Measurements from ENCODE around the gene TBL1XR1. TPM values are rescaled to one million over a fixed set of nuclear protein-coding genes. Genes with fewer than 3 reads are reported as not detected.
"Not testable (repeated sequence)": the region's sequence is repeated elsewhere in the genome, so short reads cannot be mapped to it uniquely, and the experiment has no call there.

The TBL1XR1 gene
- total RNA-seq, 1 donor from 2014 or later, result 155 TPM

GRCh38 chr3:177185035-177185574 lies 12.2 kb downstream of the TBL1XR1 start:
- Mint-ChIP-seq H3K9me3 (no peaks in the 10 kb centered on the region), H3K36me3 (peaks cover 36% of the 10 kb centered on the region), H3K27ac (no peak overlapping the region), H3K27me3 (no peaks in the 10 kb centered on the region), H3K4me3 (no peak overlapping the region), H3K4me1 (ENCODE audit: unreplicated experiment) (peaks cover 17% of the 10 kb centered on the region)
- no peak for DNase-seq (ENCODE audit: extremely low spot score, unreplicated experiment)
- TF ChIP-seq, protein P1, sequence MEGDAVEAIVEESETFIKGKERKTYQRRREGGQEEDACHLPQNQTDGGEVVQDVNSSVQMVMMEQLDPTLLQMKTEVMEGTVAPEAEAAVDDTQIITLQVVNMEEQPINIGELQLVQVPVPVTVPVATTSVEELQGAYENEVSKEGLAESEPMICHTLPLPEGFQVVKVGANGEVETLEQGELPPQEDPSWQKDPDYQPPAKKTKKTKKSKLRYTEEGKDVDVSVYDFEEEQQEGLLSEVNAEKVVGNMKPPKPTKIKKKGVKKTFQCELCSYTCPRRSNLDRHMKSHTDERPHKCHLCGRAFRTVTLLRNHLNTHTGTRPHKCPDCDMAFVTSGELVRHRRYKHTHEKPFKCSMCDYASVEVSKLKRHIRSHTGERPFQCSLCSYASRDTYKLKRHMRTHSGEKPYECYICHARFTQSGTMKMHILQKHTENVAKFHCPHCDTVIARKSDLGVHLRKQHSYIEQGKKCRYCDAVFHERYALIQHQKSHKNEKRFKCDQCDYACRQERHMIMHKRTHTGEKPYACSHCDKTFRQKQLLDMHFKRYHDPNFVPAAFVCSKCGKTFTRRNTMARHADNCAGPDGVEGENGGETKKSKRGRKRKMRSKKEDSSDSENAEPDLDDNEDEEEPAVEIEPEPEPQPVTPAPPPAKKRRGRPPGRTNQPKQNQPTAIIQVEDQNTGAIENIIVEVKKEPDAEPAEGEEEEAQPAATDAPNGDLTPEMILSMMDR (conservative IDR thresholded peaks at IDR 0.05), result no peak

DNA sequence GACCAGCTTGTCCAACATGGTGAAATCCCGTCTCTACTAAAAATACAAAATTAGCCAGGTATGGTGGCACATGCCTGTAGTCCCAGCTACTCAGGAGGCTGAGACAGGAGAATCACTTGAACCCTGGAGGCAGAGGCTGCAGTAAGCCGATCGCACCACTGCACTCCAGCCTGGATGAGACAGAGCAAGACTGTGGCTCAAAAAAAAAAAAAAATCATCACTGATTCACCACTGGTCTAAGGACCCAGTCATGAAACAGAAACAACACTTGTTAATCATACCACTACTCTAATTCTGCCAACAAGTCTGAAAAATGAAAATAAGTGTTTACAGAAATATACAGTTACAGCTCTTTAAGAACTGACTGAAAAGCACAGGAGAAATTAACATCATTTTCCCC lies 12.7 kb downstream of the TBL1XR1 start:
- peaks cover 19% of the 10 kb centered on the region for H3K4me1 Mint-ChIP-seq (ENCODE audit: unreplicated experiment)
- H3K27ac Mint-ChIP-seq; H3K4me3 Mint-ChIP-seq; H3K27me3 Mint-ChIP-seq; H3K9me3 Mint-ChIP-seq; DNase-seq (ENCODE audit: extremely low spot score, unreplicated experiment): not testable (repeated sequence)
- peaks cover 39% of the 10 kb centered on the region for H3K36me3 Mint-ChIP-seq

- Mint-ChIP-seq H3K9me3 (peaks cover 4% of the 10 kb centered on the region), H3K27me3 (no peaks in the 10 kb centered on the region), H3K36me3 (peaks cover 45% of the 10 kb centered on the region), H3K4me3 (no peak overlapping the region), H3K4me1 (ENCODE audit: unreplicated experiment) (peaks cover 29% of the 10 kb centered on the region), H3K27ac (no peak overlapping the region)
- TF ChIP-seq, protein P1 (conservative IDR thresholded peaks at IDR 0.05), result no peak
- no peak for DNase-seq (ENCODE audit: extremely low spot score, unreplicated experiment)
These were observed 14.9 kb downstream of the TBL1XR1 start for GRCh38 chr3:177182352-177182751.

GRCh38 chr3:177181418-177181817 lies 15.9 kb downstream of the TBL1XR1 start:
- TF ChIP-seq, protein P1 (conservative IDR thresholded peaks at IDR 0.05), result no peak
- Mint-ChIP-seq H3K4me3 (no peak overlapping the region), H3K27me3 (no peaks in the 10 kb centered on the region), H3K4me1 (ENCODE audit: unreplicated experiment) (peaks cover 27% of the 10 kb centered on the region), H3K27ac (no peak overlapping the region), H3K9me3 (peaks cover 4% of the 10 kb centered on the region), H3K36me3 (peaks cover 42% of the 10 kb centered on the region)
- no peak for DNase-seq (ENCODE audit: extremely low spot score, unreplicated experiment)

GRCh38 chr3:177180506-177180905 lies 16.8 kb downstream of the TBL1XR1 start:
- DNase-seq (ENCODE audit: extremely low spot score, unreplicated experiment), result no peak
- peaks cover 21% of the 10 kb centered on the region for H3K4me1 Mint-ChIP-seq (ENCODE audit: unreplicated experiment)
- no peak overlapping the region for H3K4me3 Mint-ChIP-seq
- H3K36me3 Mint-ChIP-seq, result peaks cover 37% of the 10 kb centered on the region
- H3K27me3 Mint-ChIP-seq, result no peaks in the 10 kb centered on the region
- peaks cover 4% of the 10 kb centered on the region for H3K9me3 Mint-ChIP-seq
- no peak overlapping the region for H3K27ac Mint-ChIP-seq
- TF ChIP-seq, protein P1 (conservative IDR thresholded peaks at IDR 0.05), result no peak

- Mint-ChIP-seq H3K9me3 (peaks cover 4% of the 10 kb centered on the region), H3K36me3 (peaks cover 37% of the 10 kb centered on the region), H3K27me3 (no peaks in the 10 kb centered on the region), H3K27ac (no peak overlapping the region), H3K4me3 (no peak overlapping the region), H3K4me1 (ENCODE audit: unreplicated experiment) (peaks cover 29% of the 10 kb centered on the region)
- DNase-seq (ENCODE audit: extremely low spot score, unreplicated experiment), result no peak
- TF ChIP-seq, protein P1 (conservative IDR thresholded peaks at IDR 0.05), result no peak
These were observed 17.8 kb downstream of the TBL1XR1 start for GRCh38 chr3:177179281-177180067.

All from type B pancreatic cell (in vitro differentiated cells).